H1 (cell line): ENCODE data around the gene SUGP2. TPM values are rescaled to one million over a fixed set of nuclear protein-coding genes. Genes with fewer than 3 reads are reported as not detected.

Source experiments
- CTCF ChIA-PET: fragments of 300-600 bp; sonication (Branson Sonifier 250); formaldehyde crosslinking; loops from one replicate; lab custom pipeline; 2021; ENCODE audit not compliant: partially characterized antibody; lab: Charles Lee
- POLR2A ChIA-PET: fragments of 300-600 bp; sonication (Branson Sonifier 250); formaldehyde crosslinking; loops from one replicate; lab custom pipeline; 2021; ENCODE audit warnings: inconsistent platforms; ENCODE audit not compliant: partially characterized antibody; lab: Charles Lee
- DNase-seq, 2 experiments: peaks; one replicate each; pipeline versions ENCODE4 v3.0.0 to v3.0.0-alpha.2; 2010 to 2022; ENCODE audit warnings: low spot score in 2 of 2, low read depth in 1 of 2, mixed read lengths in 1 of 2
- FAIRE-seq: peaks from 2 replicates; lab custom pipeline; 2011; peaks lifted over from hg19 to GRCh38; lab: Jason Lieb, UNC
- H2AFZ ChIP-seq: 2 replicates; pipeline ENCODE4 v1.8.1; 2012; ENCODE audit warnings: low read length, inconsistent platforms
- H2AK5ac ChIP-seq: 2 replicates; pipeline ENCODE4 v1.6.1; 2013; ENCODE audit warnings: low read depth, low read length
- H2BK120ac ChIP-seq: replicated peaks from 2 replicates; pipeline ENCODE3; 2013; ENCODE audit warnings: low read depth, low read length, inconsistent platforms
- H2BK12ac ChIP-seq: 2 replicates; pipeline ENCODE4 v1.6.1; 2013; ENCODE audit warnings: low read depth, low read length
- H2BK15ac ChIP-seq: 2 replicates; pipeline ENCODE4 v1.6.1; 2013; ENCODE audit warnings: low read length
- H2BK20ac ChIP-seq: 2 replicates; pipeline ENCODE4 v1.6.1; 2013; ENCODE audit warnings: low read length
- H2BK5ac ChIP-seq: 2 replicates; pipeline ENCODE4 v1.6.1; 2013; ENCODE audit warnings: low read depth, low read length
- H3K14ac ChIP-seq: 2 replicates; pipeline ENCODE4 v1.6.1; 2013; ENCODE audit warnings: inconsistent platforms; ENCODE audit not compliant: insufficient read length
- H3K18ac ChIP-seq: 2 replicates; pipeline ENCODE4 v1.6.1; 2013; ENCODE audit warnings: low read length; ENCODE audit errors: extremely low read depth
- H3K23ac ChIP-seq: 2 replicates; pipeline ENCODE4 v1.6.1; 2013; ENCODE audit warnings: inconsistent platforms; ENCODE audit not compliant: insufficient read length
- H3K23me2 ChIP-seq: 2 replicates; pipeline ENCODE4 v1.6.1; 2013; ENCODE audit warnings: low read depth, low read length
- H3K27ac ChIP-seq: 2 replicates; pipeline ENCODE4 v1.6.1; 2011; ENCODE audit warnings: low read depth, low read length, inconsistent platforms
- H3K27me3 ChIP-seq, 4 experiments: replicated peaks in 1 of 4; 1 replicate in 1 of 4; 2 replicates in 3 of 4; pipeline versions ENCODE4 v1.6.1 to v1.8.1; 2011 to 2013; ENCODE audit warnings: low read length in 3 of 4, mild to moderate bottlenecking in 3 of 4, inconsistent platforms in 2 of 4, mixed read lengths in 2 of 4, moderate library complexity in 1 of 4; ENCODE audit not compliant: control insufficient read depth in 3 of 4, insufficient read depth in 3 of 4; ENCODE audit errors: extremely low read depth in 1 of 4
- H3K36me3 ChIP-seq, 4 experiments: 2 replicates each; pipeline versions ENCODE4 v1.6.1 to v1.8.1; 2011 to 2013; ENCODE audit warnings: mild to moderate bottlenecking in 4 of 4, low read length in 3 of 4, moderate library complexity in 2 of 4, control low read depth in 1 of 4, inconsistent platforms in 1 of 4; ENCODE audit not compliant: insufficient read depth in 4 of 4, control insufficient read depth in 2 of 4
- H3K4ac ChIP-seq: replicated peaks from 2 replicates; pipeline ENCODE3; 2013; ENCODE audit warnings: low read length, low read depth, mixed read lengths, inconsistent platforms; ENCODE audit not compliant: insufficient read length
- H3K4me1 ChIP-seq, 4 experiments: replicated peaks in 1 of 4; 1 replicate in 1 of 4; 2 replicates in 3 of 4; pipeline versions ENCODE4 v1.6.1 to v1.8.1; 2011 to 2013; ENCODE audit warnings: low read length in 3 of 4, inconsistent platforms in 2 of 4, mixed read lengths in 1 of 4; ENCODE audit not compliant: insufficient read depth in 4 of 4, control insufficient read depth in 3 of 4
- H3K4me2 ChIP-seq, 2 experiments: 2 replicates each; pipeline versions ENCODE4 v1.6.1 to v1.8.1; 2011 to 2013; ENCODE audit warnings: low read depth in 2 of 2, low read length in 2 of 2, control low read depth in 1 of 2, inconsistent platforms in 1 of 2, mild to moderate bottlenecking in 1 of 2; ENCODE audit not compliant: insufficient read depth in 1 of 2
- H3K4me3 ChIP-seq, 4 experiments: fragments of 200-600, 300-600 bp in 1 of 4; sonication (generic), shearing (Covaris generic), sonication (Bioruptor Twin) in 1 of 4; 2 replicates each; pipeline versions ENCODE4 v1.5.1 to v1.8.1; 2011 to 2016; ENCODE audit warnings: low read length in 4 of 4, low read depth in 3 of 4, control low read depth in 2 of 4, inconsistent platforms in 2 of 4, mild to moderate bottlenecking in 2 of 4, mixed read lengths in 1 of 4, moderate library complexity in 1 of 4; ENCODE audit not compliant: insufficient read depth in 2 of 4; ENCODE audit errors: extremely low read depth in 1 of 4
- H3K56ac ChIP-seq: replicated peaks from 2 replicates; pipeline ENCODE3; 2013; ENCODE audit warnings: low read depth, mild to moderate bottlenecking, mixed read lengths, low read length, inconsistent platforms; ENCODE audit not compliant: insufficient read length
- H3K79me1 ChIP-seq: 2 replicates; pipeline ENCODE4 v1.6.1; 2013; ENCODE audit warnings: low read depth, low read length, control low read depth
- H3K79me2 ChIP-seq, 2 experiments: 2 replicates each; pipeline versions ENCODE4 v1.6.1 to v1.8.1; 2012 to 2013; ENCODE audit warnings: low read length in 2 of 2, mild to moderate bottlenecking in 2 of 2, inconsistent platforms in 1 of 2; ENCODE audit not compliant: insufficient read depth in 2 of 2, control insufficient read depth in 1 of 2
- H3K9ac ChIP-seq, 4 experiments: replicated peaks in 1 of 4; 1 replicate in 1 of 4; 2 replicates in 3 of 4; pipeline versions ENCODE4 v1.6.1 to v1.8.1; 2011 to 2013; ENCODE audit warnings: low read depth in 3 of 4, low read length in 3 of 4, control low read depth in 2 of 4, mild to moderate bottlenecking in 2 of 4, moderate library complexity in 2 of 4, inconsistent platforms in 1 of 4; ENCODE audit errors: extremely low read depth in 1 of 4
- H3K9me3 ChIP-seq, 2 experiments: 2 replicates each; pipeline versions ENCODE4 v1.6.1 to v1.8.1; 2012 to 2013; ENCODE audit warnings: mild to moderate bottlenecking in 2 of 2, moderate library complexity in 2 of 2, control low read depth in 1 of 2, inconsistent platforms in 1 of 2, low read depth in 1 of 2, low read length in 1 of 2, mixed read lengths in 1 of 2; ENCODE audit not compliant: insufficient read depth in 2 of 2
- H4K20me1 ChIP-seq, 2 experiments: replicated peaks in 1 of 2; 2 replicates each; pipeline versions ENCODE3 to v1.8.1; 2011 to 2013; ENCODE audit warnings: inconsistent platforms in 2 of 2, low read length in 2 of 2, mild to moderate bottlenecking in 1 of 2; ENCODE audit not compliant: insufficient read depth in 2 of 2, control insufficient read depth in 1 of 2
- H4K5ac ChIP-seq: 2 replicates; pipeline ENCODE4 v1.6.1; 2013; ENCODE audit warnings: low read length, low read depth, mixed read lengths, inconsistent platforms; ENCODE audit not compliant: insufficient read length
- H4K8ac ChIP-seq: 2 replicates; pipeline ENCODE4 v1.8.0; 2013; ENCODE audit warnings: mild to moderate bottlenecking, moderate library complexity, low read length, inconsistent platforms; ENCODE audit not compliant: insufficient read depth; ENCODE audit errors: extremely low read depth
- H4K91ac ChIP-seq: replicated peaks from 2 replicates; pipeline ENCODE3; 2013; ENCODE audit warnings: low read length, mixed read lengths, inconsistent platforms; ENCODE audit not compliant: insufficient read length
- EP300 ChIP-seq, 2 experiments: IDR thresholded peaks; 1 replicate in 1 of 2; 2 replicates in 1 of 2; pipeline ENCODE4 v1.6.1; 2011 to 2012; ENCODE audit warnings: low read depth in 2 of 2, low read length in 2 of 2, mild to moderate bottlenecking in 2 of 2, borderline replicate concordance in 1 of 2, inconsistent platforms in 1 of 2, moderate library complexity in 1 of 2
- GABPA ChIP-seq: IDR thresholded peaks from 2 replicates; pipeline ENCODE4 v1.6.1; 2011; ENCODE audit warnings: mild to moderate bottlenecking, low read length, moderate library complexity, borderline replicate concordance; ENCODE audit not compliant: insufficient read depth
- NANOG ChIP-seq: IDR thresholded peaks from 2 replicates; pipeline ENCODE4 v1.6.1; 2011; ENCODE audit warnings: low read length, low read depth, mild to moderate bottlenecking, inconsistent platforms; ENCODE audit not compliant: insufficient read depth, poor library complexity, severe bottlenecking
- POU5F1 ChIP-seq: IDR thresholded peaks from 2 replicates; pipeline ENCODE4 v1.6.1; 2011; ENCODE audit warnings: low read depth, mild to moderate bottlenecking, low read length, moderate library complexity
- SAP30 ChIP-seq: fragments of 300-600 bp; sonication (generic); IDR thresholded peaks from 2 replicates; pipeline ENCODE4 v1.7.1; 2012; ENCODE audit warnings: low read length, moderate library complexity, mild to moderate bottlenecking, inconsistent platforms; ENCODE audit not compliant: insufficient read depth, insufficient replicate concordance
- SIRT6 ChIP-seq: IDR thresholded peaks from one replicate; pipeline ENCODE4 v1.7.1; 2012; ENCODE audit warnings: low read length, inconsistent platforms
- TBP ChIP-seq: IDR thresholded peaks from 2 replicates; pipeline ENCODE4 v1.6.1; 2011; ENCODE audit warnings: low read depth, low read length, improper control_type of control experiment
- WGBS, 2 experiments: shearing (Covaris generic) in 1 of 2; methylation state at CpG; one replicate each; pipeline versions ENCODE4 v1.1.6 to v1.1.7; 2013 to 2015; ENCODE audit warnings: low lambda C conversion rate in 2 of 2, mixed read lengths in 2 of 2, inconsistent platforms in 1 of 2, low coverage in 1 of 2, missing lambda C conversion rate in 1 of 2; ENCODE audit not compliant: insufficient replicate concordance in 2 of 2, insufficient coverage in 1 of 2, insufficient read length in 1 of 2; ENCODE audit errors: extremely low coverage in 1 of 2, missing lambda C conversion rate in 1 of 2; 5-methylcytosine and 5-hydroxymethylcytosine counted together
- polyA plus RNA-seq, 7 experiments: library from polyadenylated mRNA; depleted of rRNA in 3 of 7; stranded (reverse) in 5 of 7; unstranded in 2 of 7; fragments of >200 nt in 5 of 7; fragments of 200-250 nt in 2 of 7; gene quantifications; 1 replicate in 5 of 7; 2 replicates in 1 of 7; 4 replicates in 1 of 7; pipeline versions ENCODE4 v1.2.1 to v1.2.3, GENCODE V29; 2011 to 2013; ENCODE audit warnings: missing spikeins in 2 of 7, mixed read lengths in 2 of 7
- total RNA-seq: library from RNA; stranded (reverse); fragmentation: NEBNext Ultra II Directional; extraction: Animal tissue kit (Norgen Biotek cat#: 25700); gene quantifications from 2 replicates; pipeline ENCODE4 v1.2.1, GENCODE V29; 2021

The SUGP2 gene
- total and polyA plus RNA-seq, 2 of the 8 experiments (the other 6 are each of a cell fraction or from before 2014, with no cell fraction given) = 57.7 to 114 TPM

DNA sequence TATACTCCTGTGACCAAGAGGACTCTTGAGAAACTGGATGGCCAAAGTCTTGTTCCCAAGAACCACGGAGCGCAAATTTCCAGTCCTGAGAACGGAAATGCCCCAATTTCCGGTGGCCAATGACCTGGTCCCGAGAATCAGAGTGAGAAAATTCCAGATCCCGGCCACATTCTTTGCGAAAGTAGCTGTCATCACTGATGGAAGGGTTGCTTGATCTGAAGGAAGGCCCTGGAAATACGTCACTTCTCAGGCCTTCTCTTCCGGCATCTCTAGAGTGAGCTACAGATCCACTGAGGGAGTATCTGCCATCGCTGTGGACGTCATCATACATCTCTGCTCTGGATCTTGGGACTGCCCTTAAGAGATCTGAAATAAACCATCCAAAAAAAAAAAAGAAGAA, 7.5 kb downstream of the SUGP2 start:
- peaks cover 0 to 22% of the 10 kb centered on the region in 2 experiments; a peak in 1 of 4 replicates for H3K79me2 ChIP-seq
- no peak overlapping the region for H3K18ac ChIP-seq
- CTCF ChIA-PET = no interaction called here
- peaks cover 8% of the 10 kb centered on the region; the same call in 1 of the 2 replicates for H3K79me1 ChIP-seq
- no peak overlapping the region for H3K9ac ChIP-seq
- H3K9me3 ChIP-seq = no peaks in the 10 kb centered on the region
- DNase-seq (no peak), FAIRE-seq (no peak)
- WGBS, 2 experiments = 94% methylated on average over 11 of the region's 11 CpGs; no CpG with 5 or more reads in 1 of the 2 experiments
- no peak overlapping the region for H4K8ac ChIP-seq
- H3K23ac ChIP-seq = no peak overlapping the region
- H3K36me3 ChIP-seq = peaks cover 41 to 75% (median 59%) of the 10 kb centered on the region in 4 experiments
- H2BK20ac ChIP-seq = no peak overlapping the region
- no peak overlapping the region for H2AFZ ChIP-seq
- no peak overlapping the region for H3K56ac ChIP-seq
- no peak overlapping the region for H3K4me3 ChIP-seq
- peaks cover 9 to 21% of the 10 kb centered on the region in 2 experiments for H4K20me1 ChIP-seq
- no peak overlapping the region for H2AK5ac ChIP-seq
- H2BK120ac ChIP-seq = no peak overlapping the region
- H3K27me3 ChIP-seq = no peaks in the 10 kb centered on the region
- H3K14ac ChIP-seq = no peak overlapping the region
- H3K4me2 ChIP-seq = no peak overlapping the region
- H3K23me2 ChIP-seq = no peaks in the 10 kb centered on the region
- no peak overlapping the region for H4K91ac ChIP-seq
- no peak overlapping the region for H3K27ac ChIP-seq
- H2BK5ac ChIP-seq = no peak overlapping the region
- H4K5ac ChIP-seq = no peak overlapping the region
- no peak overlapping the region for H3K4ac ChIP-seq
- no peaks in the 10 kb centered on the region for H3K4me1 ChIP-seq
- H2BK15ac ChIP-seq = no peak overlapping the region
- POLR2A ChIA-PET = interaction anchor here (2.2 kb wide), 1 partner anchor 27 kb away, joined by 6 read pairs; no protein-coding TSS in a partner anchor
- no peak overlapping the region for H2BK12ac ChIP-seq
- TF ChIP-seq SAP30 (no peak), NANOG (no peak), SIRT6 (no peak), EP300 (IDR thresholded peaks at IDR 0.05; ENCODE audit: borderline replicate concordance in 1 of 2, low read depth in 2 of 2, low read length in 2 of 2) (no peak), GABPA (no peak), POU5F1 (no peak), TBP (no peak)
